ENCODE data around the gene FRA10AC1.

Gene FRA10AC1

GRCh38 chr10:93702210-93703001 lies at the start of gene FRA10AC1:
FRA10AC1 (minus strand) TSS chr10:93702592; CDS start chr10:93700106, 2,486 bp downstream.
- Histone ChIP-seq H3K27ac (peak within 1 kb of the TSS; percentile 85 to 91), H3K27me3 (no peaks in the 10 kb centered on the region), H3K4me3 (peak within 1 kb of the TSS; percentile 57 to 74), H3K4me1 (peaks cover 0 to 26% (median 5%) of the 10 kb centered on the region in 4 donors), H3K9me3 (no peaks in the 10 kb centered on the region), H3K36me3 (peaks cover 5 to 18% (median 13%) of the 10 kb centered on the region in 3 donors)
- intact Hi-C loops (cut with DNase I; ENCODE audit: low total_unique reads) = loop anchor here (2.0 kb wide), 2 partner anchors 52 to 114 kb away; no protein-coding TSS in a partner anchor
- peak; percentile 94 for DNase-seq
- TF ChIP-seq CTCF (IDR thresholded peaks at IDR 0.05) = peak; percentile 49 to 55

GRCh38 chr10:93751832-93752231 lies 49.4 kb upstream of the FRA10AC1 start:
- H3K4me1 ChIP-seq = peaks cover 0 to 42% (median 2%) of the 10 kb centered on the region in 4 donors
- peak overlapping the region in 1 of 2 donors; percentile 35 for H3K4me3 ChIP-seq
- H3K27ac ChIP-seq = no peak overlapping the region
- H3K27me3 ChIP-seq = no peaks in the 10 kb centered on the region
- TF ChIP-seq CTCF (IDR thresholded peaks at IDR 0.05) = no peak
- no peaks in the 10 kb centered on the region for H3K36me3 ChIP-seq
- H3K9me3 ChIP-seq = no peaks in the 10 kb centered on the region
- intact Hi-C loops (cut with DNase I; ENCODE audit: low total_unique reads) = no loop called here
- no peak for DNase-seq

GRCh38 chr10:93751124-93751523 lies 48.7 kb upstream of the FRA10AC1 start:
- no peak for TF ChIP-seq CTCF (IDR thresholded peaks at IDR 0.05)
- H3K9me3 ChIP-seq = no peaks in the 10 kb centered on the region
- peaks cover 0 to 46% (median 3%) of the 10 kb centered on the region in 4 donors for H3K4me1 ChIP-seq
- H3K27ac ChIP-seq = no peak overlapping the region
- H3K4me3 ChIP-seq = no peak overlapping the region
- DNase-seq = no peak
- intact Hi-C loops (cut with DNase I; ENCODE audit: low total_unique reads) = no loop called here
- H3K27me3 ChIP-seq = no peaks in the 10 kb centered on the region
- no peaks in the 10 kb centered on the region for H3K36me3 ChIP-seq

- H3K4me1 ChIP-seq = peaks cover 0 to 41% (median 3%) of the 10 kb centered on the region in 4 donors
- peak in 1 of 2 donors; percentile 24 for DNase-seq
- H3K27ac ChIP-seq = peak overlapping the region; percentile 12 to 22
- TF ChIP-seq CTCF (IDR thresholded peaks at IDR 0.05) = no peak
- intact Hi-C loops (cut with DNase I; ENCODE audit: low total_unique reads) = loop anchor here (10.0 kb wide), 1 partner anchor 65 kb away; no protein-coding TSS in a partner anchor
- H3K36me3 ChIP-seq = no peaks in the 10 kb centered on the region
- no peak overlapping the region for H3K4me3 ChIP-seq
- H3K27me3 ChIP-seq = no peaks in the 10 kb centered on the region
- H3K9me3 ChIP-seq = no peaks in the 10 kb centered on the region
Observed at GRCh38 chr10:93749218-93749799, 46.9 kb upstream of the FRA10AC1 start.

GRCh38 chr10:93746844-93747284 lies 44.5 kb upstream of the FRA10AC1 start:
- H3K4me1 ChIP-seq = peaks cover 0 to 36% (median 3%) of the 10 kb centered on the region in 4 donors
- no peak for TF ChIP-seq CTCF (IDR thresholded peaks at IDR 0.05)
- intact Hi-C loops (cut with DNase I; ENCODE audit: low total_unique reads) = loop anchor here (10.0 kb wide), 1 partner anchor 68 kb away; no protein-coding TSS in a partner anchor

More at GRCh38 chr10:93746844-93747284, 44.5 kb upstream of the FRA10AC1 start:
- Histone ChIP-seq H3K27ac (peak overlapping the region in 1 of 2 donors; percentile 55), H3K9me3 (no peaks in the 10 kb centered on the region), H3K36me3 (no peaks in the 10 kb centered on the region), H3K27me3 (no peaks in the 10 kb centered on the region), H3K4me3 (no peak overlapping the region)
- DNase-seq = peak in 1 of 2 donors; percentile 31

Data from tibial artery (tissue), 4 donors.